ENCODE data around the gene TAS2R46. TPM values are rescaled to one million over a fixed set of nuclear protein-coding genes. Genes with fewer than 3 reads are reported as not detected.

The TAS2R46 gene
- total RNA-seq, 2 experiments from 2014 or later, result 1.3 to 1.6 TPM

GRCh38 chr12:11071414-11071813 is 9.3 kb upstream of the TAS2R46 start:
- intact Hi-C loops (cut with micrococcal nuclease; ENCODE audit: unreplicated experiment), result no loop called here
- Histone ChIP-seq H3K79me2 (ENCODE audit: insufficient read depth, low read depth, low read length) (no peaks in the 10 kb centered on the region), H3K36me3 (ENCODE audit: insufficient read depth, low read length) (no peaks in the 10 kb centered on the region), H2AFZ (ENCODE audit: low read length) (no peak overlapping the region), H3K27ac (ENCODE audit: low read depth, low read length, poor library complexity, severe bottlenecking) (no peak overlapping the region), H3K9me2 (ENCODE audit: insufficient read depth, low read length) (no peaks in the 10 kb centered on the region), H3K9me3 (ENCODE audit: low read length) (no peaks in the 10 kb centered on the region), H4K20me1 (ENCODE audit: insufficient read depth, low read length) (no peaks in the 10 kb centered on the region), H3K4me3 (ENCODE audit: low read depth, low read length, poor library complexity, severe bottlenecking) (no peak overlapping the region), H3K4me1 (ENCODE audit: insufficient read depth, low read length, poor library complexity, severe bottlenecking) (no peaks in the 10 kb centered on the region), H3K4me2 (ENCODE audit: low read length) (no peak overlapping the region)
- ChIA-PET CTCF (ENCODE audit: unreplicated experiment) (no interaction called here), POLR2A (no interaction called here)
- DNase-seq (ENCODE audit: low spot score), result no peak
- no peak for TF ChIP-seq CTCF (conservative IDR thresholded peaks at IDR 0.05; ENCODE audit: low read length)
- TF ChIP-seq EZH2phosphoT487 (IDR thresholded peaks at IDR 0.05; ENCODE audit: borderline replicate concordance, low read depth, low read length), result no peak
- BruUV-seq (replicated peaks), result no TSS peak

GRCh38 chr12:11070999-11071398 is 8.9 kb upstream of the TAS2R46 start:
- CTCF ChIA-PET (ENCODE audit: unreplicated experiment), result no interaction called here
- Histone ChIP-seq H3K9me3 (ENCODE audit: low read length) (no peaks in the 10 kb centered on the region), H3K4me2 (ENCODE audit: low read length) (no peak overlapping the region), H3K9me2 (ENCODE audit: insufficient read depth, low read length) (no peaks in the 10 kb centered on the region), H3K79me2 (ENCODE audit: insufficient read depth, low read depth, low read length) (no peaks in the 10 kb centered on the region), H3K4me3 (ENCODE audit: low read depth, low read length, poor library complexity, severe bottlenecking) (no peak overlapping the region), H2AFZ (ENCODE audit: low read length) (no peak overlapping the region), H3K27ac (ENCODE audit: low read depth, low read length, poor library complexity, severe bottlenecking) (no peak overlapping the region), H4K20me1 (ENCODE audit: insufficient read depth, low read length) (no peaks in the 10 kb centered on the region), H3K36me3 (ENCODE audit: insufficient read depth, low read length) (no peaks in the 10 kb centered on the region), H3K4me1 (ENCODE audit: insufficient read depth, low read length, poor library complexity, severe bottlenecking) (no peaks in the 10 kb centered on the region)
- POLR2A ChIA-PET, result no interaction called here
- no TSS peak for BruUV-seq (replicated peaks)
- intact Hi-C loops (cut with micrococcal nuclease; ENCODE audit: unreplicated experiment), result loop anchor here (1.0 kb wide), 1 partner anchor 56 kb away; no protein-coding TSS in a partner anchor
- no peak for DNase-seq (ENCODE audit: low spot score)
- TF ChIP-seq EZH2phosphoT487 (IDR thresholded peaks at IDR 0.05; ENCODE audit: borderline replicate concordance, low read depth, low read length) (no peak), CTCF (conservative IDR thresholded peaks at IDR 0.05; ENCODE audit: low read length) (no peak)

- H3K79me2 ChIP-seq (ENCODE audit: insufficient read depth, low read depth, low read length), result no peaks in the 10 kb centered on the region
- ChIA-PET CTCF (ENCODE audit: unreplicated experiment) (no interaction called here), POLR2A (interaction anchor here (1.3 kb wide), 1 partner anchor 12 kb away, joined by 3 read pairs; no protein-coding TSS in a partner anchor)
- DNase-seq (ENCODE audit: low spot score), result no peak
- H4K20me1 ChIP-seq (ENCODE audit: insufficient read depth, low read length), result no peaks in the 10 kb centered on the region
- no peak overlapping the region for H3K4me2 ChIP-seq (ENCODE audit: low read length)
- no peak for TF ChIP-seq CTCF (conservative IDR thresholded peaks at IDR 0.05; ENCODE audit: low read length)
- TF ChIP-seq EZH2phosphoT487 (IDR thresholded peaks at IDR 0.05; ENCODE audit: borderline replicate concordance, low read depth, low read length), result no peak
- no peak overlapping the region for H3K27ac ChIP-seq (ENCODE audit: low read depth, low read length, poor library complexity, severe bottlenecking)
- H3K4me1 ChIP-seq (ENCODE audit: insufficient read depth, low read length, poor library complexity, severe bottlenecking), result no peaks in the 10 kb centered on the region
- no peaks in the 10 kb centered on the region for H3K9me2 ChIP-seq (ENCODE audit: insufficient read depth, low read length)
- intact Hi-C loops (cut with micrococcal nuclease; ENCODE audit: unreplicated experiment), result loop anchor here (1.0 kb wide), 1 partner anchor 55 kb away; no protein-coding TSS in a partner anchor
- no TSS peak for BruUV-seq (replicated peaks)
- no peak overlapping the region for H3K4me3 ChIP-seq (ENCODE audit: low read depth, low read length, poor library complexity, severe bottlenecking)
- H3K9me3 ChIP-seq (ENCODE audit: low read length), result no peaks in the 10 kb centered on the region
- no peak overlapping the region for H2AFZ ChIP-seq (ENCODE audit: low read length)
- no peaks in the 10 kb centered on the region for H3K36me3 ChIP-seq (ENCODE audit: insufficient read depth, low read length)
Observed at GRCh38 chr12:11069854-11070365, 7.8 kb upstream of the TAS2R46 start.
